MV-4-11 (cell line): ENCODE data around the gene CFAP299.
"Not testable (repeated sequence)": the region's sequence is repeated elsewhere in the genome, so short reads cannot be mapped to it uniquely, and the experiment has no call there.

Experiments
- DNase-seq: peaks from one replicate; lab custom pipeline; 2025; lab: John Stamatoyannopoulos, UW

The CFAP299 gene

DNA sequence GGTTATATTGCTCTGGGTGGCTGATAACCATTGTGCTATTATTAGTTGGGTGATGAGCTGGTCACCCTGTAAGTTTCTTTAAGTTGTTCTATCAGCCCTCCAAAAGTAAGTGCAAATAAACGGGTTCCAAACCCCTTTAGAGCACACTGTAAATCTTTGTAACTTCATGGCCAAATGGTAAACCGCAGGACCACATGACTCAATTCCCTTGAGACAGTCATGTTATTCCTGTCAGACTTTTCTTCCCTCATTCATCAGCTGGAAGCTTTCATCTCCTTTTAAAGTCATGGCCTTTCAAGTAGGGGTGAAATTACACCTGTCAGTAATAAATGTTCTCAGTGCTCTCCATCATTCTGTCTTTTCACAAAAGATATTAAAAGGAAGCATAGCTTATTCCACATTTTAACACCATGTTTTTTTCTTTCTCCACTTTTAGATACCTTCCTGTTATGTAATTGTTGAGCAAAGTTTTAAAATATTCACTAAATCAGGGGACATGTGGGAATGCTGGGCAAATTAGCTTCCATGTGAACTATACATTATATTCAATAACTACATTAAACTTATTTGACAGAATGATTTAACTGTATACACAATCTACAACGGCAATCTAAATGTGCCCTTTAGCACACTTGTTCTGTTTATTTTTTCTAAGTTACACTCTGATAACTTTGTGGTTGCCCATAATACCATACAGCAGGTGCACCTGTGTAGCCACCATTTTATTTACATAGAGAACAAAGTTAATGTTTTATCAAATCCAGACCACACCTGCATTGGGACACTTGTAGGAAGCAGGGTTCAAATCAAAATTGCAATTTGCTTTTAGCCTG lies 275.5 kb downstream of the CFAP299 start:
- DNase-seq: no peak

DNA sequence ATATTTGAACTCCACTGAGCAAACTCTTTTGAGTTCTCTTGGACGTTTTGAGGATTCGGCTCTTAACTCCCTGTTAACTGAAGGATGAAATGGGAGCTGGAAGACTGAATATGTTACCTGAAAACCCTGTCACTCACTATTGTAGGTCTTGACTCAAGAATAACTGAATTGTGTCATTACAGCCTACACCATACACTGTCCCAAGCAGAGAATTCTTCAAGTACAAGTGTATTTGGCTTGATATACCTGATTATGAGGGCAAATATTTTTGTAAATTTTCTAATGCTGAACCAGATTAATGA lies 276.1 kb downstream of the CFAP299 start:
- no peak for DNase-seq

DNA sequence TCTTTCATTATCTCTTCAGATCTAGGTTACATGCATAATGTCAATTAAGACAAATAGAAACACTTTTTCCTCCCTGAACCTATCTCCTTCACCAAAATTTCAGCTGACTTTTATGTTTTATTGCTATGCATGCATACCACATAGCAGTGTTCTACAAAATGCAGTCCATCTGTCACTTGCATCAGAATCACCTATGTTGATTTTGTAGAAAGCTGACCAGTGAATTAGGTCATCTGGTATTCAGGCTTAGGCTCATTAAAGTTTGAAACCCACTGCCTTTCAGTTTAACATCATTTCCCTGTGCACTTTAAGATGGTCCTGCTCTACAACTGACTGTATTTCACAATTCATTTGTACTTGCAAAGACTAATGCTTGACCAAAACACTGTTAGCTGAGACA lies 277.9 kb downstream of the CFAP299 start:
- DNase-seq: no peak

DNA sequence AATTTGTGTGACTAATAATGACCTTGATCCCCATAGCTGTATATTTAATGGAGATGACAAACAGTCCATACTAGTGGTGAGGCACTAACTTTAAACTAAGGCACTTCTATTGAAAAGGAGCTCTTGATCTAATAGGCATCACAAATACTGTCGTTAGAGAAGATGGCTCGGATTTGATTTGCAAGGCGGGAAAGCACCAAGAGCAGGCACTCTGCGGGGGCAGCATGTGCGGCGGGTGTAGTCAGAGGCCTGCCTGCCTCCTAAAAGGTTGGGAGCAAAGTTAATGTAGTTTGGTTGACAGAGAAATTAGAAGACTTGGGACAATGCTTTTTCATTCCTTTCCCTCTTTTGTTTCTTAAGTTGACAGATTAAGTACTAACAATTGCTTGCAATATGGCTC lies 278.8 kb downstream of the CFAP299 start:
- DNase-seq: no peak

DNA sequence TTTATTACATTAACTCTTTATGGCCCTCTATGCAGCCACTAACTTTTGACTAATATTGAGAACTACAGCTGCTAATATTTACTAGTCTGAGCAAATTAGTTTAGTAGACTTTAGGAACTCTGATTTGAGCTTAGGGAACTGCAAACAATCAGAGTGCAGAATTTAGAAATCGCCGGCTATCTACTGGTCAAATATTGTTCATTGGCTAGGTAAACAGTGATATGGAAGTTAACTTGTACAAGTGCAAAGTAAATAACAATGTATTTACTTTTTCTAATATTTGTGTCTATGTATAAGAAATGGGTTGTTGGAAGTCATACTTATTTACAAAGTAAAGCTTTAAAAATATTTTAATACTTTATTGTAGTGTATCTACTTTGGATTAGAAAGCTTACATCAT lies 279.6 kb downstream of the CFAP299 start:
- DNase-seq: no peak

DNA sequence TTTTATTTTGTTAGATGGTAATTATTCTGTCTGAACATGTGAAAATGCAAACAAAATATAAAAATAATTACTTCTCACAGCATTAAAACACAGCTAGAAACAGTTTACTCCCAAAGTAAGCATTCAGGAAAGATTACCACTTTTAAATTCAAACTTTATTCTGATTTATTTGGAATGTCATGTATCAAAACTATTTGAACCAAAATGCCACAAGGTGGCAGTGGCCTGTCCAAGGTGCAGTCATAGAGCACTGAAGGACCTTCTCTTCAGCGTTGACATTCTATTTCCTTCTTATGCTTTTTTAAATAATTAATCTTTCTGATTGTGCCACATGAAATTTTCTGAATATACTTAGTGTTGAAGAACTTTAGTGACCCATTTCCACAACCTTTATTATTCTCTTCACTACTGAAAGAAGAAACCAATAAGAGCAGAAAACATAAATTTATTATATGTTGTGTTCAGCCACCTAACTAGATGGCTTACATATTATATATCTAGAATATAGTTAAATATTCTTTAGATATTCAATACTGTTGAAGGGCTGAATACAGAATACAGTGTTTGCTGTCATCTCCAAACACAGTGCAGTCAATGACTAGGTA lies 283.6 kb downstream of the CFAP299 start:
- DNase-seq: peak; percentile 2

DNA sequence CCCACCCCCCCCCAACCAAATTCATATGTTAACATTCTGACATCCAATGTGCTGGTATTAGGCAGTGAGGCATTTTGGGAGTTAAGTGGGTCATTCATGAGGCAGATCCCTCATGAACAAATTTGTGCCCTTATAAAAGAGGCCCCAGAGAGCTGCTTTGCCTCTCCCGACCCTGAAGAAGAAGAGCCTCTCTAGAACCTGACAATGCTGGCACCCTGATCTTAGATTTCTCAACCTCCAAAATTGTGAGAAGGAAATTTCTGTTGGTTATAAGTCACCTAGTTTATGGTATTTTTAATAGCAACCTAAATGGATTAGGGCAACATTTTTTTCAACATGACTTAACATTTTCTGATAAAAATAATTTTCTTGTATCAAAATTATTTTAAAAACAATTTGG lies 296.3 kb downstream of the CFAP299 start:
- no peak for DNase-seq

DNA sequence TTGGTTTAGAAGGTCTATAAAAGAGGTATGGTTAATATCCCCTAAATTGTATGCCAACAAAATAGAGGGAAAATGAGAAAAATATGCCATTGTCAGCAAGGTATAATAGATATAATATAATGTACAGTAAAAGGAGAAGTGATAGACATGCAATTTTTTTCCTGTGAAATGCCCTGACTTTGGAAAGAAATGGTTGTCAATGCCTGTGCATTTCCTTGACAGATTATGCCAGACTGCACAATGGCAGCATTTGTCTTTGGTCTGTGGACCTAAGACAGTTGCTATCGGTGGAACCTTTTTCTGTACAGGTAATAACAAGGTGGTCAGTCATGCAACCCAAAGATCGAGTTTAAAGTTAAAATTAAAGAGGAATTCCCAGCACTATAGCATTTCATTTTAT lies 301.7 kb downstream of the CFAP299 start:
- DNase-seq: no peak

DNA sequence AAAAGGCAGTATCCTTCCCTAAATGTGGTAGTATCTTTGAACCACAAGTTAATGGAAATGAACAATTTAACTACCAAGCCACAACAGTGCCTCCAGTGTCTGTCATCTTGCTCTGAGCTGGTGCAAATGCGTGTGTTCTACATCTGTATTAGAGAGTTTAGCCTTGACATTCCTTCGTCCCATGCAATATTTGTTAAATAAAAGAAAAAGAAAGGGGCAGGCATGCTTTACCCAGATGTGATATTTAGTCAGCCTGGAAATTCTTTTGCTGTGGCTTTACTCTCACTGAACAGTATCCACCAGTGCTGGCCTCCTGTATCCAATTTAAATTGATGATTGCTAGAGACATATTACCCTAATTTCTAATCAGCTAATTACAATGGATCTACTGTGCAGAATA lies 310.5 kb downstream of the CFAP299 start:
- no peak for DNase-seq

DNA sequence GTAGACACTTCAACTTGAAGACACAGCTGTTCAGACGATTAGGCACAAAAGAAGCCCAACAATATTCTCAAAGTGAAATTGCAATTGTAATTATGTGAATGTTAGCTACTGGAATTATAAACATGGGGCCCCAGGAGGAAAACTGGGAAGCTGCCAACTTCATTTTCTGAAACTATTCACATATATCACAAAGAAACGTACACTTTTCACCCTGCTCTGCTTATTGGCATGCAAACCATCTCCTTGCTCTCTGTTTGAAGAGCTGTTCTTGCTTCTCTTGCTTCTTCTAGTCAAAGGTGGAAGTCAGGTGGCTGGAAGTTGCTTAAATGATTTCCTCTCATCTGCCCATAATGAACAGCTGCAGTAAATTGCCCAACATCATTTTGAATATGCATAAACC lies 320.1 kb downstream of the CFAP299 start:
- no peak for DNase-seq

DNA sequence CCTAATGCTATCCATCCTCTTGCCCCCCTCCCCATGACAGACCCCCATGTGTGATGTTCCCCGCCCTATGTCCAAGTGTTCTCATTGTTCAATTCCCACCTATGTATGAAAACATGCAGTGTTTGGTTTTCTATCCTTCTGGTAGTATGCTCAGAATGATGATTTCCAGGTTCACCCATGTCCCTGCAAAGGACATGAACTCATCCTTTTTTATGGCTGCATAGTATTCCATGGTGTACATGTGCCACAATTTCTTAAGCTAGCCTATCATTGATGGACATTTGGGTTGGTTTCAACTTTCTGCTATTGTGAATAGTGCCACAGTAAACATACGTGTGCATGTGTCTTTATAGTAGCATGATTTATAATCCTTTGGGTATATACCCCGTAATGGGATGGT lies 334.6 kb downstream of the CFAP299 start:
- DNase-seq: not testable (repeated sequence)

DNA sequence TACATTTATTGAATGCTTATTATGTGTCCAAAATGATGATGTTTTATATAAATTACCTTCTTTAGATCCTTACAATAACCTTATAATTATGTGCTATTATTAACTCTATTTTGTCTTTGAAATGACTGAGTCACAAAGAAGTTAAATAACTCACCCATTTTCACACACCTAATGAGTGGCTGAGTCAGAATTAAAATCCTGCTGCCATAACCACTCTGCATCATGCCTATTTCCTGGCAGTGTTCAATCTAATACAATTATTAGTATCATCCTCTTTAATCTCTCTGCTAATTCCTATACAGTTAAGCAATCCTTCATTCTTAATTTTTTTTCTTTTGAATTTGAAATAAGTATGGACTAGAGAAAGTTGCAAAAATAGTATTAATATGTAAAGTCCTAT lies 342.9 kb downstream of the CFAP299 start:
- DNase-seq: no peak

DNA sequence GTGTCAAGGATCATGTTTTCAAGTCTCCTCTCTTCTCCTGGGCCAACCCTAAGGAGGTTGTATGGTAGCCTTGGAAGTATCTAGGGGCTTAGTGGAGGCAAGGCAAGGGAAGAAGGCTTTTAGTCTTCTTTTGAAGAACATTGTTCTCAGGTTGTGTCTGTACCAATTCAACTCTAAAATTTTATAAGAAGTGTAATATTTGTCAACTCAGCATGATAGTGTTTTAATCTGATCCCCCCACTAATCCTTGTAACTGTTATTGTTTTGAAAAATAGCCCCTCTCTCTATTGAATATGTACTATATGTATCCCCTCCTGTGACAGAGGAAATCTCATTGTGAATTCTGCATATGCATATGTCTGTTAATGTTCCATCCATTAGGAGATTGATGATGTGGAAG lies 345.4 kb downstream of the CFAP299 start:
- DNase-seq: no peak

DNA sequence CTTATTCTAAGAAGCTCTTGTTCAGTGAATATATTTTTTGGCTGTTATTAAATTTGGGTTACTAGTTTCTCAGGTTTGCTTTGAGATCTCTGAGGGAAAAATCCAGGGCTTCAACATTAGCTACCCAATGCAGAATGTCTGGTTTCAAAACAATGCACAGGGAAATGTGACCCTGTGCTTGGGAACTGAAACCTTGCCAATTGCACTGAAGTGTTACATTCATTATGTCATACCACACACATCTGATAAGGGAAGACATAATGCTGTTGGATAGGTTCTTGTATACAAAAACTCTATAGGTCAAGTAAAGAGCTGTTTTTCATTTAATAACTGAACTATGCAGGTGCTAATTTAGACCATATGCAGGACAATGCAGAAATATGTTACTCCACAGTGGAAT lies 349.7 kb downstream of the CFAP299 start:
- no peak for DNase-seq

DNA sequence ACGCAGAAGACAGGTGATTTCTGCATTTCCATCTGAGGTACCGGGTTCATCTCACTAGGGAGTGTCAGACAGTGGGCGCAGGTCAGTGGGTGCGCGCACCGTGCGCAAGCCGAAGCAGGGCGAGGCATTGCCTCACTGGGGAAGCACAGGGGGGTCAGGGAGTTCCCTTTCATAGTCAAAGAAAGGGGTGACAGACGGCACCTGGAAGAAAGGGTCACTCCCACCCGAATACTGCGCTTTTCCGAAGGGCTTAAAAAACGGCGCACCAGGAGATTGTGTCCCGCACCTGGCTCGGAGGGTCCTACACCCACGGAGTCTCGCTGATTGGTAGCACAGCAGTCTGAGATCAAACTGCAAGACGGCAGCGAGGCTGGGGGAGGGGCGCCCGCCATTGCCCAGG lies 352.2 kb downstream of the CFAP299 start:
- DNase-seq: not testable (repeated sequence)

DNA sequence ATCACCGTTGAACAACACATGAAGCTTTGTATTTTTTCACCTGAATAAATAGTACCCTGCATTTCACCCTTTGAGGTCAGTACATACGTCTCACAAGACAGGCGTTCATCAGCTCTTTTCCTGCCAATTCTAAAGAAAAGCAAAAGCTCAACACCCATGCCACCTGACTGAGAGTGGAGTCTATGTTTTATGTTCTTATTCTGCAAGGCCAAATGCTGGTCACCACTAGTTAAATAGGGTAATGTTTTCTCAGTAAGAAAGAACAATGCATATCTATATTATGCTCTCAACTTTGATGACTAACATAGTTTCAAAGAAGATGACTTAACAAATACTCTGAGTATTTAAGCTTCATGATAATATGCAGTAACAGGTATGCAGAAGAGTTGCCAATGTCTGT lies 358.6 kb downstream of the CFAP299 start:
- no peak for DNase-seq

DNA sequence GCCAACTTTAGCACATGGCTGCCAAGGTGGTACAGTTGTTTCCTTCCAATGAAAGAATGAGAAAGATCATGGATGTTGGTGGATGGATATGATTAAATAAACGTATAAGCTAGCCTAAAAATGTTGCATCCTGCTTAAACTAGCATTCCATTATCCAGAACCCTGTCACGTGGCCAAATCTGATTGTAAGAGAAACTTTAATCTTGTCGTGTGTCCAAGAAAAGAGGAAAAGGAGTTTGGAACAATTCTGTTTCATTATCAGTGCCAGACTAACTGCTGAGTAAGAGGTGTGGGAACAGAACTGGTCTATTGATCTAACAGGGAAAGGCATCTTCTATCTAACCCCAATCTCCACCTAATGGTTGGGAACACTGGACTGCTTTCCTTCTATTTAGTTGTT lies 369.8 kb downstream of the CFAP299 start:
- no peak for DNase-seq

DNA sequence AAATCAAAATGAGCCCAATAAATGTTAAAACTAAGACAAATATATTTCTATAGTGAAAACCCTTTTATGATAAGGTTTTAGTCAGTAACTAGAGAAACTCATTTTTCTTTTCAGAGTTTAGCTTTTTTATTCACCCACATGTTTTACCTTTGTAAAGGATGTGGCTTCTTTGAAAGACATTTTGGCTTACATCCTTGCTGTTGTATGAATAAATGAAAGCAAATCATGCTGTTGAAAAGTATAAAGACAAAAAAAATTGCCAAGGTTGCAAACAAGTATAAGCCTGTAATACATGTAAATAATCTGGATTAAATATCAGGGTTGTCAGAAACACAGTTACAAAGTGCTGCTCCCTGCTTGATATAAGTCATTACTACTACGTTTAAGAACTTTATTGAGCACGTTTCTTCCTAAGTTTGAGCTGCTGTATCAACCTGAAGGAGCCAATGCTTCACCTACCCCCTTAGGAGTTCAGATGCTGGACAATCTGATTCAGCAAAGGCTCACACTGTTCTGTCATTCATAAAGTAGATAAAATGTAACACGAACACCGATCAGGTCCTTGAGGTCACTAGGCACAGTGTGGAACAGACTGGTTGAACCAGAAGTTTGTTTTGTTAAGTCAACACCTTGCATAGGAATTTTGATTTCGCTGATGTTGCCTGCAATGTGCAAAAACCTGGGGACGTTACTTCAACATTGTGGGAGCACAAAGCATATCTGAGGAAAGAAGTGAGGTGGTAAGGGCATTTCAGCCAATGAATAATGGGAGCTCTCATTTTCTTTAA lies 373.7 kb downstream of the CFAP299 start:
- DNase-seq: no peak

DNA sequence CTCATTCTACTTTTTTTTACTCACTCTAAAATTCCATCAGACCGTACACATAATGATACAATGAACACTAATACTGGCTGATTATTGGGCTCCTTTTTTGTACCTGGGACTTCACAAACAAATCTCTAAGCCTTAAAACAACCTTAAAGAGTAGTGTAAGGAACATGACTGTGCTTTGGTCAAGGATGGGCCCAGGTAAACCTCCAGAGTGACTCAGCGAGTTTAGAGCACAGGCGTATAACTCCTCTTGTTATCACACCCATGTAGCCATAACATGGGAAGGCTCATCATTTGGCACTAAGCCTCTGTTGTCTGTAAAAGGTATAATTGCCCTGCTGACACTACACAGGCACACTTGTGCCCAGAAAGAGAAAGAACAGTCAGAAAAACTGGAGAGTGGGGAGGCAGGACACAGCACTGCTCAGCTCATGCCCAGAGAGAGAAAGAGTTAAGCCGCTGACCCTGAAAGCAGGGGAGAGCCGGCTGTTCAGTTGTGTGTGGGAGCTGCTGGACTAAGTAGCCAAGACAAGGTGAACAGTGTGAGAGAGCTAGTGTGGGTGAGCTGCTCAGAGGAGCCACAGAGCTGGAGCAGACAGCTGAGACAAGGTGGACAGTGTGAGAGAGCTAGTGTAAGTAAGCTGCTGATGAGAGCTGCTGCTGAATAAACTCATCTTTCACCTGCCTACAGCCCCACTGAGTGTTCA lies 375.4 kb downstream of the CFAP299 start:
- no peak for DNase-seq

DNA sequence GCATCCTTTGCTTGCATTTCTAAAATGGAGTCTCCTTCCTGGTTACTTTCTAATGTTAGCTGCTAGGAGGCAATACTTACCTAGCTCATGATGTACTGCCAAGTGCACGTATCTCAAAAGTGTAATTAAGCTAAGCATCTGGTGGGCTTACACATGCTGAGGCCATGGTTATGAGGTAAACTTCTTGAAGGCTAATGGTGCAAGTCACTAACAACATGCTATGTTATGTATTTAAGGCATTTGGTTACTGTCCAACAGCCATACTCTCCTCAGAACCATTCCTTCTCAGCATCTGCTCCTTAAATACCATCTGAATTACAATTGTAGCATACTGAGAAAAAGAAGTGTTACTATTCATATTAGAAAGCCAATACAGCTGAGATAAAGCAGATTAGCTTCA lies 376.4 kb downstream of the CFAP299 start:
- no peak for DNase-seq

DNA sequence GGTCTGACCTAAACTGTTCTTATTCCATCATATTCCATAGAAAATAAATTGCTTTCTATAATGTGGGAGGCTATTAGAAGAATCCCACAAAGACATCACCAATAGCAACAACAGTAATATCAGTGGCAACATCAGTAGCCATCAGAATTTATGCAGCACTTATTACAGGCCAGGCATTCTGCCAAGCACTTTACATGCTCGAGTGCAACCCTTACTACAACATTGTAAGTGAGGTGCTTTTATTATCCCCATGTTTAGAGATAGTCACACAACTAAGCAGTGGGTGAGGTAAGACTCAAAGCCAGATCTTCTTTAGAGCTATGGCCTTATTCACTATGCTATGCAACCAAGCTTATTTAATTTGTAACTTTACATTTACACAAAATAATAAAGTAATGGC lies 377.9 kb downstream of the CFAP299 start:
- DNase-seq: no peak

DNA sequence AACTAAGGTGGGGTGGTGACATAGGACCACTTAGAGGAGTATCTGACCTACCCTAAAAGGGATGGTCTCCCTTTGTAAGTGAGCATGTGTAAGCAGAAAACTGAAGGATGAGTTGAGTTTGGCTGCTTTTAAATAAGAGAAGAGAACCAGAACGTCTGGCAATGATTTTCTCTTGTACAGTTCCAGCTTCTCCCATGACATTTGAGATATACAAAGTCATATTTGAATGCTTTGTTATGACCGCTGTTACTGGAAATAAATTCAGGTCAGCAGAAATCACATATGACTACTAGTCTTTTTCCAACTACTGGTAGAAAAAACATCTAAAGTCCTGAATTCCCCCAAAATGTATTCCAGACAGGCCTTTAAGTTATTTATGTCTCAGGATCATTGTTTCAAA lies 381.7 kb downstream of the CFAP299 start:
- no peak for DNase-seq

DNA sequence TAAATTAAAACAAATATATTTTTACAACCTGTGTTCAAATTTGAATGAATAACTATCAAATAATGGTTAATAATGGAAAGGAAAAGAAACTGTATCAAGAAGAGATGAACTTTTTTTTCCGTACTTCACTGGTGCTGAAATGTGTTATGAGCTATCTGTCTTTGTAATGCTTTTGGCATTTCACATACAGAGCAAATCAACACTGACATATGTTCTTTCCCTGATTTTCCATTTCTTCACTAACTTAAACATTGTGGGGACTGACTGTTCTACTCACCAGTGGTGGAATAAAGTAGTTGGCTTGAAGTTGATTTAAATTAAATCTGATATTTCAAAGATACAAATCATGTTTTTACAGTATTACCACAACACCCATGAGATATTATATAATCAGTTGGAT lies 390.9 kb downstream of the CFAP299 start:
- DNase-seq: no peak
